DLD1 (cell line): Measurements from ENCODE around the gene ETV4.

Source experiments
- in situ Hi-C: cut with HindIII; loops from 2 replicates; pipeline ENCODE4 v1.10.0; 2017; ENCODE audit warnings: low sequenced_read_pairs

ETV4 gene

DNA sequence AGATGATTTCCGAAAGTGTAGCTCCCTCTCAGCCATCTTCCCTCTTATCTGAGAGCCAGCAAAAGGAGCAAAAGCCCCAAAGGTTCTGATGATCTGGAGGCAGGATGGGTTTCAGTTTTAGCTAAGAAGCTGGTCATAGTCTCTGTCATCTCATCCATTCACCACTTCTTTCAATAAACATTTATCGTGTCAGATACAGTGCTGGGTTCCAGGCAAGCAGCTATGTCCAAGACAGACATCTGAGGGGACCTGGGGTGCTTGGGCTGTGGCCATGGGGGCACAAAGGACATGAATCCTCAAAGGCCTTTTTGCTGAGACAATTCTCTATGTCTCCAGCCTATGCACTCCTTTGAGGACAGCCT is 1.0 kb upstream of the ETV4 start:
- in situ Hi-C loops = no loop called here

DNA sequence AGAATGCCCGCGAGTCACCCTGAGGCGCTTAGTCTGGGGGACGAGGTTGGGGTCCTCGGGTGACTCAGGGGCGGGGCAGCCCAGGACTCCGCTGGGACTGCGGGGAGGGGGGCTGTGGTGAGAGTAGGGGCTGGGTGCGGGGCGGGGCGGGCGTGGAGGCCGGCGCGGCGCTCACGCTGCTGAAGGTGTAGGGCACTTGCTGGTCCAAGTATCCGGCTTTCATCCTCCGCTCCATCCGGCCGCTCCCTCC is 832 bp downstream of the ETV4 start:
- in situ Hi-C loops = no loop called here

DNA sequence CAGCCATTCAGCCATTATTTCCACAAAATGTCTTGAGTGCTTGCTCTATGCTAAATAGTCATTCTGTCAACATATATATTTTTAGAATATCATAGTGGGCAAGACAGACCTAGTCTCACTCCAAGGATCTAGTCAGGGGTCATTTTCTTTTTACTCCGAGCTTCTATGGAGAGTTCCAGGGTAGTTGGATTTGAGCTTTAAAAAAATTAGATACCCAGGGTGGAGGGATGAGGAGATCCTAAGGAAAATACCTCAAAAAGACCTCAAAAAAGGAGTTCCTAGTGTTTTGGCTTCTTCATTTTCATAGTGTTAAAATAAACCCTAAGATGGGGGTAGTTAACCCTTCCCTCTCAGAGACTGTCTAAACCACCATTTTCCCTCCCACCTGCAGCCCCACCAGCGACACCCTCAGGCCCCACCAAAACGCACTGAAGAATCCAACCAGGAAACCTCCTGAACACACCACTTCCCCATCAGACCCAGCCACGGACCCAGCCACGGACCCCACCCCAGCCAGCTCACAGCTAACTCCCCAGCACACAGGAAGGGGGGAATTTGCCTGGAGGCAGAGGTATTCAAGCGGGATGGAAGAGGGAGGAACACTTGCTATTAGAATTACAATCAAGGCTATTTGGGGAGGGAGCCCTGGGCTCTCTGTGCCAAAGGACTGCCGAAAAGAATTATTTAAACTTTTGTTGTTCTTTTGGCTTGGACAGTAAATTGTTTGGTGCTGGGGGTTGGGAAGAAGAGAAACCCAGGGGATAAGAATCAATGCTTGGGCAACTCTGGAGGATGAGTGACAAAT is 2.2 kb downstream of the ETV4 start:
- in situ Hi-C loops = no loop called here

DNA sequence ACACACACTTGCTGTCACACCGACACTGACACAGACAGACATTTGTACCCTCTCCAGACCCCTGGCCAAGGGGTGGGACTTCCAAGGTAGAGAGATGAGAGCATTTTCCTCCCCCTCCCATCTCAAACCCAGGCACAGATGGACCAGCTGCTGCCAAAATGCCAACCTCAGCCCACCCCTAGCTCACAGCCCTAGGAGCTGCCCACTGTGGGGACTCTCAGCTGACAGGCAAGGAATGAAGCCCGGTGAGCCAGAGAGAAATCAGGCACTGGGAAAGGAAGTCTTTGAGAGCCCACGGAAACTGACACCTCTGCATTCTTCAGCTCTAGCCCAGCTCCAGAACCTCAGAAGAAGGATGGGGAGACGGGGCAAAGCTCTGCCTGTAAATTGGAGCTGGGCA is 2.8 kb downstream of the ETV4 start:
- in situ Hi-C loops = no loop called here

DNA sequence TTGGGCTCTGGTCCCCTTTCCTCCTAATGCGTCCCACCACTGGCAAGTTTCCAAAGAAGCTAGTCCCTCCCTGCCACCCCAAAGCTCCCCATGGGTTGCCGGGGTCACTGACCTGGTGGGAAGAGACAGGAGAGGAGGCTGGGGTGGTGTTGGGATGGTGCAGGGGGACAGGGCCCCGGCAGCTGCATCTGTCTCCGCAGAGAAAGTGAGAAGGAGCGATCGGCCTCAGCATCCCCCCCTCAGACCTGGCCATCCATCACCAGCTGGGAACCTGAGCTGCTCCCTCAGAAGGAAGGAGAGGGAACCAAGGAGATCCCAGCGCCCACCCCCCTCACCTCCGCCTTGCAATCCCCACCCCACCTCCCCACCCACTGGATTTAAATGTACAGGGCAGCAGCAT is 3.3 kb downstream of the ETV4 start:
- in situ Hi-C loops = no loop called here

DNA sequence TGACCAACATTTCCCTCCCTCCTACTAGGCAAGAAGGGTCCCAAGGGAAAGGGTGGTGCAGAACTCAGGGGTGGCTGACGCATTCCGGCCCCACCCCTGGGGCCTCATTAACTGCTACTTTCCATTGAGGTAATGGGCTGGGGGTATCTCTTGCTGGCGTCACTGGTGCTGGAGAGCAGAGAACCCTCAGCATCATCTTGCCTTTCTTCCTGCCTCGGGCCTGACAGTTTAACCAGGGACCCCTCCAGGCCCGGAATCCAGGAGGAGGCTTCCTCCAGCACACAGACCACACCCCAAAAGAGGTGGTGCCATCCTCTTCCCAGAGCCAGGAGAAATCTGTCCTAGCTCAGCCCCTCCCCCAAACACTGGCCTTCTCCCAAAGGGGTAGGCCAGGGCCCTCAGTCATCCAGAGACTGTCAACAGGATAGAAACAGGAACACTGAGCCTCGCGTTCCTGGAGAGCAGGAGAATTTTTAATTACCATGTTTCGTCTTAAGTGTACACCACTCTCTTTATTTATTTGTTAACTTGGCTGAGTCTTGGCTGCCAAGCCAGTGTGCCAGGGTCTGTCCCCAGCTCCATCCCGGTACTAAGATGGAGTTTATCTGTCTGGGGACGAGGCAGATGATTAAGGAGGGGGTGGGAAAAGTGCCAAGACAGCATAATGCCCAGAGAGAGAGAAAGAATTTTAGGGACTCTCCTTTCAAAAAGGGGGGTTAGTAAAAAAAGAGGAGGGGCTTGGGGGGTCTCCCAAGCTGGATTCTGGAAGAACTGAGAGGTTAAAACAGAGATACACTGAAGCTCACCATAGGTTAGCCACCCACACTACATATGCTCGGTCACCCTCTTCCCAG is 5.1 kb downstream of the ETV4 start:
- in situ Hi-C loops = no loop called here

DNA sequence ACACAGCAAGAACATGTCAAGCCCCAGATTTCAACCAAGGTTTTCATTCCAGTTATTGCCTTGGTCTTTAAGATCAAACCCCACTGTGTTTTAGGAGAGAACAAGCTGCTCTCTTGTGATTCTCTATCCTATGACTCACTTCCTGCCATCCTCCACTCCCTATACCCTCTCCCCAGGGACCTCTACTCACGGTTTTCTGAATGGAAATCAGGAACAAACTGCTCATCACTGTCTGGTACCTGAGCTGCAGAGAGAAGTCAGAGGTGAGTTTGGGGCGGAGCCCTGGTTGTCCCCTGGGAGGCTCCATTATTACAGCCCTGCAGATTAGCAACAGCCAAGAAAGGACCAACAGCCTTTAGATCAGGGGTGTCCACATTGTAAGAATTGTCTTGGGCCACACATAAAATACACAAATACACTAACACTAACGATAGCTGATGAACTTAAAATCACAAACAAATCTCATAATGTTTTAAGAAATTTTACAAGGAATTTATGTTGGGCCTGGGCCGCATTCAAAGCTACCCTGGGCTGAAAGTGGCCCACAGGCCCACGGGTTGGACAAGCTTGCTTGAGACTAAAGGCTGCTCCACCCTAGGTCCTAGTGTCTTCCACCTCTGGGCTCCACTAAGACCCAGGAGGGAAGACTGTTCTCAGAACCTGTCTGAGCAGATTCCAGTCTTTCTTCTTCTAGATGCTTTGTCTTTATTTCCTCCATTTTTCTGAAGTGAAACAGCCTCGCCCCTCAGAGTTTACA is 9.7 kb downstream of the ETV4 start:
- in situ Hi-C loops = no loop called here

DNA sequence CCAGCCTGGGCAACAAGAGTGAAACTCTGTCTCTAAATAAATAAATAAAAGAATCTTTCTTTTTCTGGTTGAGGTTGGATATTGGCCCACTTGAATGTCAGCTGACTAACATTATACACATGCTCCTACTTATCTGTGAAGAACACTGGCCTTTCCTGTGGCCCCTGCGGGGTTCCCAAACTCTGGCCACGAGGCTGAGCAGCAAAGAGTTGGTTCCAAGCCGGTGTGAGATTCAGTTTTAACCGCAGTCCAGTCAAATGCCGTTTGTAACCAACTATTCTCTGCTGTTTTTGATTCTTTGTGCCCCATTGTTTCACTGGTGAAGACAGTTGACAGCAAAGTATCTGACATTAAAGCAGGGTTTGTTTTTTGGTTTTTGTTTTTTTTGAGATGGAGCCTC is 11.2 kb downstream of the ETV4 start:
- in situ Hi-C loops = no loop called here

DNA sequence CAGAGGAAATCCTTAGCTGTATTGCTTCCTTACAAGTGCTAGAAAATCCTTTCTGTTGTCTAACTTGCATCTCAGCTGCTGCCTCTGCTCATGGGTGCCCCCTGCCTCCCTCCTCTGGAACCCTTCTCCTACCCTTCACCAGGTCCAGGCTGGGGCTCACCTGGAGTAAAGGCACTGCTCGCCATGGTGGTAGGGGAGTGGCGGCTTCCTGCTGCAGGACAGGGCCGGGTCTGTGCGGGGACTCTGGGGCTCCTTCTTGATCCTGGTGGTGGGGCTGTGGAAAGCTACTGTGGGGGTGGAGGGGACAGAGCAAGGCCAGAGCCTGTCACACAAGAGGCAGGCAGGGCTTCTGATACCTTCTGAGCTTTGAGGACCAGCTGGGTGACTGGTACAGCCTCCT is 12.4 kb downstream of the ETV4 start:
- in situ Hi-C loops = no loop called here

DNA sequence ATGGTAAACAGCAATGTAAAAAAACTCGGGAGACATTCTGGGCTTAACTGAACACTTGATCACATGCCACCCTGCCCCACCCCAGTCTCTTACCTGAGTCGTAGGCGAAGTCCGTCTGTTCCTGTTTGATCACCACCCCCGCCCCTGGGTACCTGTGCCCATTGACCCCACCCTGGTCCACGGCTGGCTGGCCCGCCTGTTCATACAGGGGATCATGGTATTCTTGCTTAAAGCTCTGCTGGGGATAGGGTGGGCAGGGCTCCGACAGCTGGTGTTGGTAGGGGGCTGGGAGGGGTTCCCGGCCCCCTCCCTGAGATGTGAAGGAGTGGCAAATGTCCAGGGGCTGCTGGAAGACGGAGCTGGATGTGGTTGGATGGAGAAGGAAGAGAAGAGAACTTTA is 13.6 kb downstream of the ETV4 start:
- in situ Hi-C loops = no loop called here

DNA sequence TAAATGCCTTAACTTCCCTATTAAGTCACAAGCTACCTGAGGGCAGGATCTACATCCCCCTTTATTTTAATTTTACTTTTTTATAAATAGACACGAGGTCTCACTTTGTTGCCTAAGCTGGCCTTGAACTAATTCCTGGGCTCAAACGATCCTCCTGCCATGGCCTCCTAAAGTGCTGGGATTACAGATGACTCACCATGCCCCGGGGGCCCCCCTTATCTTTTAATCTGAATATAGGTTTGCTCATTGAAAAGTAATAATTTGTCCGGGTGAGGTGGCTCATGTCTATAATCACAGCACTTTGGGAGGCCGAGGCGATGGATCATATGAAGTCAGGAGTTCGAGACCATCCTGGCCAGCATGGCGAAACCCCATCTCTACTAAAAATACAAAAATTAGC is 14.2 kb downstream of the ETV4 start:
- in situ Hi-C loops = no loop called here

DNA sequence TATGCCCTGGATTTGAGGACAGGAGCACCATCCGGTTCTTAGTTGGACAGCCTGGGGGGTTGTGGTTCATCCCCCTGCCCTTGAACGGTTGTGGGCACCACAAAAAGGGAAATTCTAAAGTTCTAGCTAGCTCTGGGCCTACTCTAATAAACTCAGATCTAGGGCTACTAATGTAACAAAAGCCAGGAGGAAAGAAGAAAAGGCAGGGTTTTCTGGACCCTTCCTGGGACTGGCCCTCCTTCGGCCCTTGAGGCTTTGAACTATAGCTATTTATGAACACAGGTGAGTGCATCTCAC is 15.1 kb downstream of the ETV4 start:
- in situ Hi-C loops = no loop called here

DNA sequence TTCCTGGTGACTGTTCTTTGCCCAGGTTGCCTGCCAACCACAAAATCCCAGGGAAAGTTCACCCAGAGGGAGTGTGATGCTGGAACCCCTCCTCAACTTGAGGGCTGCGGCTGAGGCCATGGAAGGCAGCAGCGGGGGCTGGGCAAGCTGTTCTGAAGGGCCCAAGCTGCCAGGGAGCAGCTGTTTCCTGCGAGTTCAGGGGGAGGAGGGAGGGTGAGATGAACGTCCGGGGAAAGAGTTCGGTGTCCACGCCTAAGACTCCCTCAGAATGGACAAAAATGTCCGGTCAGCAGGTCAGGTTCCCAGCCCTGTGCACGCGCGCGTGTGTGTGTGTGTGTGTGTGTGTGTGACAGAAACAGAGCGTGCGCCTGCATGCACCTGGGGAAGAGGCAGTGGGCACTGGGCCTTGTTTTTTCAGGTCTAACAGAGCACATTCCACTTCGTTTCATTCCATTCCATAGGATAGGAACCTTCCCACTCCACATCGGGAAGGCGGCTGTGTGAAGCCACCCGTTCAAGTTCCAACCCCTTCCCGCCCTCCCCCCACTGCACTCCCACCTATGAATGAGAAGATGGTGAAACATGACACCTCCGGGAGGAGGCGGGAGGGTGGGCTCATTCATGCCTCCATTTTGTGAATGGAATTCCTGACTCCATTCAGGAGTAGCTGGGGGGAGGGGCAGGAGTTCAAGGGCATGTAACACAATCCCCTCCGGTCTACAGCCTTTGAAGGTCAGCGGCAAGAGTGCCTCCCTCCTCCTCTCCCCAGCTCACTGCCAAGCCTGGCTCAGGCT is 15.7 kb downstream of the ETV4 start:
- in situ Hi-C loops = no loop called here

DNA sequence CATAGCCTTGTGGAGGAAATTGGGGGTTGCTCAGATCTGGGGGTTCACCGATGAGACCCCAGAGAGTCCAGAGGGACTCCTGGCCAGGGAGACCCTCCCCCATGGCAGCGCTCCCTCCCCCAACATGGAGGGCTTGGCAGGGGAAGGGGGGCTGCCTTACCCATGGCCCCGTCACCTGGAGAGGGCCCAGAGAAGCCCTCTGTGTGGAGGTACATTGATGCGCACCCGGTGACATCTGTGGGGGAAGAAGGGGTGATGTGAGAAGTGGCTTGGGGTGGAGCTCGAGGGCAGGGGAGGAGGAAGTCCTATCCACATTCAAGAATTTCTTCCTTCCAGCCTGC is 16.2 kb downstream of the ETV4 start:
- in situ Hi-C loops = no loop called here

DNA sequence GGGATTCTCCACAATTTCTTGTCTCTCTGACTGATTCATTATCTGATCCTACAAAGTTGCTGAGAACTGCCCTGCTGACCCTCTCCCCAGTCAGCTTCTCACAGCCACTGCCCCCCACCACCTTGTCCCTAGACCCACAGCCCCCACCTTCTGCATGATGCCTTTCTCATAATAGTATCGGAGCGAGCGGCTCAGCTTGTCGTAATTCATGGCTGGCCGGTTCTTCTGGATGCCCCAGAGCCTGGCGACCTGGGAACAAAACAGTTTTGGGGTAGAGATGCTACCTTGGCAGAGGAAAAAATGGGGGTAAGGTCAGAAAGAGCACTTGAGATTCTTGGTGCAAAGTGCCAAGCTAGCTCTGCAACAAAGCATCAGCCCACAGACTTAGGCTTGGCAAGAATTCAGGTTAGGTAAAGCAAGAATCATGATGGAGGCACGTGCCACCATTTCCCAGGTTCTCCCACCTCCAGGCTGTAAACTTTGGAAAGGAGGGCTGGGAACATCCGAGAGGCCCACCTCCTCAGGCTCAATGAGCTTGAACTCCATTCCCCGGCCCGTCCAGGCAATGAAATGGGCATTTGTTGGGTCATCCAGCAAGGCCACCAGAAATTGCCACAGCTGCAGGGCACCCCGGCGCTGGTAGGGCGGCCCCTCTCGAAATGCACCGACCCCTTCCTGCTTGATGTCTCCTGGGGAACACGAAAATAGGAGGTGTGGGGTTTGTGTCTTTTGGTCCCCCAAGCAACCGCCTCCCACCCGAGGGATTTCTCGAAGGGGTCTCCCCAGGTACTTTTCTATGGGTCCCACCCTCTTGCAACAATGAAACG is 16.9 kb downstream of the ETV4 start:
- in situ Hi-C loops = no loop called here

DNA sequence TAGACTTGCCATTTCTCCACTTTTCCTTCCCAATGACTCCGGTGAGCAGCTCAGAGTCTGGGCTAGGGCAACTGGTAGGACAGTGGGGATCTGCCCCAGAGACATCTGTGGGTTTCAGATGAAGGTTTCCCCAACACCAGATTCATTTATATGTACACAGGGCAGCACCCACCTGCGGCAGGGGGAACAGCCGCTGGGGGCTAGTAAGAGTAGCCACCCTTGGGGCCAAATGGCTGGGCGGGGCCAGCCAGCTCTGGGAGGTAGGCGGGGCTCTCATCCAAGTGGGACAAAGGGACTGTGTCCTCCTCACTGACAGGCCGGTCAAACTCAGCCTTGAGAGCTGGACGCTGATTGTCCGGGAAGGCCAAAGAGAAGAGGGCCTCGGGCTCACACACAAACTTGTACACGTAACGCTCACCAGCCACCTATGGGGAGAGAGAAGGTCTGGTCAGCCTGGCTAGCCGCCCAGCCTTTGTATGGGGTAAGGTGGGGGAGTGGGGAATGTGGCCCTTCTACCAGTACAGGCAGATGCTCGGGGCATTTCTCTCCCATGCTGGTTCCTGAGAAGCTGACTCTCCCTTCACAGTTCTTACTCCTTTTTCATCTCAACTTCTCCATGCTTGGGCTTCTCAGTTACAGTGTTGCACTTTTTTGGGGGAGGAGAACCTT is 17.7 kb downstream of the ETV4 start:
- in situ Hi-C loops = no loop called here

DNA sequence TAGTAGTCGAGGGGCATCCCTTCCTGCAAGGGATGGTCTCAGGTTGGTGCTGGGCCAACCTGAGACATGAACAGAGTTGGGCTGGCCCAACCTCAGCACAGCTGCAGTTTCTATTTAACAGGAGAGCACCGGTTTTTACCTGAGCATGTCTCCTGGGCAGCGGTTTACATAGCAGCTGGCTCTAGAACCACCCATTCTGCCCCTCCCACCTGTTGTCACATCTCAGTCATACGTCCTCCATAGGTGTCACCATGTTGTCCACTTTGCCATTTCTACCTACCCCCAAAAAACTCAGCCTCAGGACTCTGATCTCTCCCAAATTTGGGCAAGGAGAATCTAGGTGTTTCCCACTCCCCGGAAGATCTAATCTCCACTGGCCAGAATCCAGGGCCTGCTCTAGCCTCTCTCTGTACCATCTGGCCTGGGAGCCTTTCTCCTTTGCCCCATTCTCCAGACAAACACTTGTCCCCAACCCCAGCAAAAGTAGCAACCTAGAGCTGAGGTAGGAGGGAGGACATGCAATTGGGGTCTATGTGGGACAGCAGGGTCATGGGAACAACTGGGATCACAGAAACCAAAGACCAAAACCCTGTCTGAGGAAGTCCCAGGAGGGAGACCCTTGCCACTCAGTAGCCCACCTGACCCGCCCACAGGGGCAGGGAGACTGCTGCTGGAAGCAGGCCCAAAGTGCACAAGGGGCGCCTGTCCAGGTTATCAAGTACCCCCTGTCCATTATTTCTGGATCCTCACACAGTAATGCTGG is 19.1 kb downstream of the ETV4 start:
- in situ Hi-C loops = no loop called here

DNA sequence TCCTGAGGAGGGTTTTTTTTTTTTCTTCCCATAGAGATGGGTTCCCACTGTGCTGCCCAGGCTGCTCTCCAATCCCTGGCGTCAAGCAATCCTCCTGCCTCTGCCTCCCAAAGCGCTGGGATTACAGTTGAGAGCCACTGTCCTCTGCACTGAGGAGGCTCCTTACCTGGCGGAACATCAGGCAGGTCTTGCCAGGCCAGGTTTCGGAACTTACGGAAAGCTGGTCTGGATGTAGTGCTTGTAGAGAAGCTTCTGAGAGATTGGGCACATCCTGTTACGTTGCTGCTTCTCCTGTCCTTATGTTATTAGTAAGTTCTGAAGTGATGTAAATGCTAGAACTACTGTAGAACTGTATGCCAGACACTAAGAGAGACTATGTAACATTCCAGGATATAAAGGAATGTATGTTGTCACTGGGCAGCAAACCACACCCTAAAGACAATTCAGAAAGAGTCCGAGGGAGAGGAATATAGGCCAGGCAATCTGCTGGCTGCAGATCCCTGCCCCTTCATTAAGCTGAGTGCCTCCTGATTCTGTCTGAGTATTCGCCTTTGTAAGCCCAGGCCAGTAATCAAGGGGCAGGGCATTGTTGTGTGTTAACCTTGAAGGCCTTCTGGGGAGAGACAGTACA is 21.1 kb downstream of the ETV4 start:
- in situ Hi-C loops = no loop called here

DNA sequence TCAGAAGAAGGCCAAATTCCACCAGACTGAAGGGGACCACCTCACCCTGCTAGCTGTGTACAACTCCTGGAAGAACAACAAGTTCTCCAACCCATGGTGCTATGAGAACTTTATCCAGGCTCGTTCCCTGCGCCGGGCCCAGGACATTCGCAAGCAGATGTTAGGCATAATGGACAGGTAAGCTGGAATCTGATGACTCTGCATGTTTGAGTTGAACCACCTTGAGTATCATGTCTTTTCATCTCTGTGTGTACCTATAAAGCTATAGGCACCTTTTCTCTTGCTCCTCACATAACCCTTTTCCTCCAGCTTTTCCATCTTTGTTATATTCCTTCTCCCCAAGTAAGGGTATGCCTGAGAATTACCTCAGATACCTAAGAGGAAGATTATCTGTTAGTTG is 24.8 kb downstream of the ETV4 start:
- in situ Hi-C loops = no loop called here
